Measurements from ENCODE around the gene BZW1. TPM values are rescaled to one million over a fixed set of nuclear protein-coding genes. Genes with fewer than 3 reads are reported as not detected.

Gene BZW1
- total RNA-seq, 1 experiment from 2014 or later = 254 TPM

GRCh38 chr2:200773083-200773482, 38.6 kb upstream of the BZW1 start:
- Mint-ChIP-seq H3K27ac (ENCODE audit: unreplicated experiment) (no peak overlapping the region), H3K27me3 (ENCODE audit: unreplicated experiment) (no peaks in the 10 kb centered on the region), H3K9me3 (ENCODE audit: low read depth, unreplicated experiment) (peaks cover 3% of the 10 kb centered on the region), H3K36me3 (ENCODE audit: insufficient read depth, unreplicated experiment) (no peaks in the 10 kb centered on the region), H3K4me1 (ENCODE audit: low read depth, unreplicated experiment) (peaks cover 35% of the 10 kb centered on the region), H3K4me3 (ENCODE audit: low read depth, unreplicated experiment) (no peak overlapping the region)
- no peak for DNase-seq
- CTCF ChIA-PET = no interaction called here
- no TSS peak for BruUV-seq (replicated peaks)
- TF ChIP-seq CTCF (IDR thresholded peaks at IDR 0.05; ENCODE audit: unreplicated experiment) = no peak
- intact Hi-C loops (cut with micrococcal nuclease; ENCODE audit: unreplicated experiment) = no loop called here

- H3K4me1 Mint-ChIP-seq (ENCODE audit: low read depth, unreplicated experiment) = peaks cover 52% of the 10 kb centered on the region
- TF ChIP-seq CTCF (IDR thresholded peaks at IDR 0.05; ENCODE audit: unreplicated experiment) = no peak
- H3K9me3 Mint-ChIP-seq (ENCODE audit: low read depth, unreplicated experiment) = peaks cover 3% of the 10 kb centered on the region
- CTCF ChIA-PET = interaction anchor here (0.9 kb wide), 1 partner anchor 9 kb away, joined by 3 read pairs; no protein-coding TSS in a partner anchor
- BruUV-seq (replicated peaks) = no TSS peak
- no peak overlapping the region for H3K27ac Mint-ChIP-seq (ENCODE audit: unreplicated experiment)
- H3K4me3 Mint-ChIP-seq (ENCODE audit: low read depth, unreplicated experiment) = no peak overlapping the region
- no peaks in the 10 kb centered on the region for H3K27me3 Mint-ChIP-seq (ENCODE audit: unreplicated experiment)
- no peak for DNase-seq
- no peaks in the 10 kb centered on the region for H3K36me3 Mint-ChIP-seq (ENCODE audit: insufficient read depth, unreplicated experiment)
- intact Hi-C loops (cut with micrococcal nuclease; ENCODE audit: unreplicated experiment) = no loop called here
Observed at GRCh38 chr2:200774920-200775319, 36.8 kb upstream of the BZW1 start.

- no peak for DNase-seq
- H3K36me3 Mint-ChIP-seq (ENCODE audit: insufficient read depth, unreplicated experiment) = no peaks in the 10 kb centered on the region
- H3K4me1 Mint-ChIP-seq (ENCODE audit: low read depth, unreplicated experiment) = peaks cover 75% of the 10 kb centered on the region
- BruUV-seq (replicated peaks) = no TSS peak
- no peak for TF ChIP-seq CTCF (IDR thresholded peaks at IDR 0.05; ENCODE audit: unreplicated experiment)
- H3K27me3 Mint-ChIP-seq (ENCODE audit: unreplicated experiment) = no peaks in the 10 kb centered on the region
- intact Hi-C loops (cut with micrococcal nuclease; ENCODE audit: unreplicated experiment) = no loop called here
- peaks cover 3% of the 10 kb centered on the region for H3K9me3 Mint-ChIP-seq (ENCODE audit: low read depth, unreplicated experiment)
- no peak overlapping the region for H3K4me3 Mint-ChIP-seq (ENCODE audit: low read depth, unreplicated experiment)
- CTCF ChIA-PET = interaction anchor here (0.5 to 1.6 kb wide), 3 partner anchors 12 to 49 kb away, joined by 3 to 7 read pairs (median 7); no protein-coding TSS in a partner anchor
- peak overlapping the region; percentile 72 for H3K27ac Mint-ChIP-seq (ENCODE audit: unreplicated experiment)
Observed at GRCh38 chr2:200777275-200777674, 34.4 kb upstream of the BZW1 start.

- Mint-ChIP-seq H3K4me3 (ENCODE audit: low read depth, unreplicated experiment) (no peak overlapping the region), H3K27me3 (ENCODE audit: unreplicated experiment) (no peaks in the 10 kb centered on the region), H3K36me3 (ENCODE audit: insufficient read depth, unreplicated experiment) (no peaks in the 10 kb centered on the region), H3K27ac (ENCODE audit: unreplicated experiment) (no peak overlapping the region), H3K4me1 (ENCODE audit: low read depth, unreplicated experiment) (peaks cover 82% of the 10 kb centered on the region), H3K9me3 (ENCODE audit: low read depth, unreplicated experiment) (peaks cover 2% of the 10 kb centered on the region)
- TF ChIP-seq CTCF (IDR thresholded peaks at IDR 0.05; ENCODE audit: unreplicated experiment) = no peak
- DNase-seq = no peak
- no TSS peak for BruUV-seq (replicated peaks)
- CTCF ChIA-PET = interaction anchor here (1.4 kb wide), 1 partner anchor 10 kb away, joined by 3 read pairs; no protein-coding TSS in a partner anchor
- intact Hi-C loops (cut with micrococcal nuclease; ENCODE audit: unreplicated experiment) = no loop called here
Observed at GRCh38 chr2:200778038-200778437, 33.7 kb upstream of the BZW1 start.

Measured in Calu3 (cell line).